Stimulated activated CD4-positive, alpha-beta T cell treated with anti-CD3 and anti-CD28 coated beads, Interleukin-15, amount 100 ng/mL, for 1 hour (primary cell): Measurements from ENCODE around the gene KIAA1217.

Source experiments
- DNase-seq, 2 donors: peaks; one replicate each; pipeline ENCODE4 v3.0.0-alpha.2; 2020; ENCODE audit warnings: low read depth in 1 of 2, low spot score in 1 of 2

KIAA1217 gene

GRCh38 chr10:24240041-24240751, 31.3 kb downstream of the KIAA1217 start:
- DNase-seq = no peak

- DNase-seq = no peak
These were observed 32.6 kb downstream of the KIAA1217 start for GRCh38 chr10:24241536-24242040.

- DNase-seq = no peak
These were observed 33.6 kb downstream of the KIAA1217 start for GRCh38 chr10:24242562-24242961.

GRCh38 chr10:24246365-24246764, 37.4 kb downstream of the KIAA1217 start:
- DNase-seq = no peak

GRCh38 chr10:24247841-24248240, 38.9 kb downstream of the KIAA1217 start:
- DNase-seq = no peak

GRCh38 chr10:24249829-24250415, 41.0 kb downstream of the KIAA1217 start:
- DNase-seq = no peak

GRCh38 chr10:24251547-24251946, 42.6 kb downstream of the KIAA1217 start:
- no peak for DNase-seq

- DNase-seq = no peak
These were observed 45.2 kb downstream of the KIAA1217 start for GRCh38 chr10:24254180-24254579.

- DNase-seq = no peak
These were observed 46.4 kb downstream of the KIAA1217 start for GRCh38 chr10:24255115-24255880.

- DNase-seq = no peak
These were observed 47.0 kb downstream of the KIAA1217 start for GRCh38 chr10:24255881-24256311.

- DNase-seq = no peak
These were observed 47.7 kb downstream of the KIAA1217 start for GRCh38 chr10:24256619-24257107.

GRCh38 chr10:24257588-24257987, 48.6 kb downstream of the KIAA1217 start:
- no peak for DNase-seq

GRCh38 chr10:24259365-24260130, 50.6 kb downstream of the KIAA1217 start:
- no peak for DNase-seq

- no peak for DNase-seq
These were observed 52.7 kb downstream of the KIAA1217 start for GRCh38 chr10:24261627-24262026.

GRCh38 chr10:24262929-24263590, 54.1 kb downstream of the KIAA1217 start:
- no peak for DNase-seq

GRCh38 chr10:24269476-24269875, 60.5 kb downstream of the KIAA1217 start:
- no peak for DNase-seq

- DNase-seq = no peak
These were observed 63.4 kb downstream of the KIAA1217 start for GRCh38 chr10:24272374-24272773.

- DNase-seq = no peak
These were observed 68.3 kb downstream of the KIAA1217 start for GRCh38 chr10:24277277-24277676.

GRCh38 chr10:24277771-24278170, 68.8 kb downstream of the KIAA1217 start:
- no peak for DNase-seq

- no peak for DNase-seq
These were observed 69.4 kb downstream of the KIAA1217 start for GRCh38 chr10:24278176-24278889.
